ENCODE results near the gene PLPP6. TPM values are rescaled to one million over a fixed set of nuclear protein-coding genes. Genes with fewer than 3 reads are reported as not detected.

Gene PLPP6
- total RNA-seq, 1 experiment from 2014 or later = 1.4 TPM

DNA sequence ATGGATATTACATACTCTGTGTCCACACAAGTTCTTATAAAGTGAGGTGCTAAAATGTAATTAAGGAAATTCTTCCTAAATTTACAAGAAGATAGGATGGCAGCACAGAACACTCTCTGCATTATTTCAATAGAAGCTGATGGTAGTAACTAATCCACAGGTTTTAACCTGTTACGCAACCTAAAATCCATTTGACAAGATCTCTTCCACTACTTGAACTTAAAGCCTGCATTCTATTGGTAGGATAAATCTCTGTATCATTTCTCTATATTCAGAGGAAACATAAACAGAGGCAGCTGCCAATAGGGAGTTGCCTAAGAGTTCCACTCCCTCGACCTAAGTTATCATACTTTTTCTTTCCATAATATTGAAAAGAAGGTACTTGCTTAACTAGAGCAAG, 38.8 kb downstream of the PLPP6 start:
- H3K9me3 ChIP-seq (replicated peaks) = no peaks in the 10 kb centered on the region
- peaks cover 21% of the 10 kb centered on the region; the same call in 1 of the 2 replicates for H3K36me3 ChIP-seq
- H3K27ac ChIP-seq = no peak overlapping the region
- no peaks in the 10 kb centered on the region for H3K27me3 ChIP-seq
- no peak for DNase-seq
- no peak overlapping the region for H3K4me3 ChIP-seq
- H3K4me1 ChIP-seq = no peaks in the 10 kb centered on the region

- H3K4me1 ChIP-seq = no peaks in the 10 kb centered on the region
- peaks cover 21% of the 10 kb centered on the region; the same call in 1 of the 2 replicates for H3K36me3 ChIP-seq
- no peak overlapping the region for H3K27ac ChIP-seq
- no peaks in the 10 kb centered on the region for H3K9me3 ChIP-seq (replicated peaks)
- no peaks in the 10 kb centered on the region for H3K27me3 ChIP-seq
- DNase-seq = no peak
- H3K4me3 ChIP-seq = no peak overlapping the region
These were observed 39.4 kb downstream of the PLPP6 start for GRCh38 chr9:4701526-4701925.

GRCh38 chr9:4704129-4704528, 42.0 kb downstream of the PLPP6 start:
- Histone ChIP-seq H3K4me3 (no peak overlapping the region), H3K36me3 (peaks cover 16% of the 10 kb centered on the region), H3K4me1 (no peaks in the 10 kb centered on the region), H3K9me3 (replicated peaks) (no peaks in the 10 kb centered on the region), H3K27me3 (no peaks in the 10 kb centered on the region), H3K27ac (no peak overlapping the region)
- no peak for DNase-seq

DNA sequence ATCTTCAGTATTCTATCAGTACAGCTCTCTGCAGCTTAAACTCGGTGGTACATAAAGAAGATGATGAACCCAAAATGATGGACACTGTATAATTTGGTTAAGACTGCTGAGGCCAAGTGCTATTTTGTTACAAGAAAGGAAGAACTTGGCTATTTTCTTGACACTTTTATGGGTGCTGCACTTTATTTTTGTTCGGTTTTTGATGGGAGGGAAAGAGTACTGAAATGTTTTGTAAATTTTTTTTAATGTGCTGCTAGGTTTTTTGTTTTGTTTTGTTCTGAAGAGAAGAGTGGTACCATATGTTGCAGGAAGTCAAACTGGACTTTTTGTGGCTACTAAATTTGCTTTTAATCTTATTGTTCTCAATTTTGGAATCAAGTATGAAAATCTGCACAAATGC, 43.9 kb downstream of the PLPP6 start:
- DNase-seq = no peak
- Histone ChIP-seq H3K9me3 (replicated peaks) (no peaks in the 10 kb centered on the region), H3K4me3 (no peak overlapping the region), H3K4me1 (no peaks in the 10 kb centered on the region), H3K36me3 (peaks cover 15% of the 10 kb centered on the region), H3K27ac (no peak overlapping the region), H3K27me3 (no peaks in the 10 kb centered on the region)

DNA sequence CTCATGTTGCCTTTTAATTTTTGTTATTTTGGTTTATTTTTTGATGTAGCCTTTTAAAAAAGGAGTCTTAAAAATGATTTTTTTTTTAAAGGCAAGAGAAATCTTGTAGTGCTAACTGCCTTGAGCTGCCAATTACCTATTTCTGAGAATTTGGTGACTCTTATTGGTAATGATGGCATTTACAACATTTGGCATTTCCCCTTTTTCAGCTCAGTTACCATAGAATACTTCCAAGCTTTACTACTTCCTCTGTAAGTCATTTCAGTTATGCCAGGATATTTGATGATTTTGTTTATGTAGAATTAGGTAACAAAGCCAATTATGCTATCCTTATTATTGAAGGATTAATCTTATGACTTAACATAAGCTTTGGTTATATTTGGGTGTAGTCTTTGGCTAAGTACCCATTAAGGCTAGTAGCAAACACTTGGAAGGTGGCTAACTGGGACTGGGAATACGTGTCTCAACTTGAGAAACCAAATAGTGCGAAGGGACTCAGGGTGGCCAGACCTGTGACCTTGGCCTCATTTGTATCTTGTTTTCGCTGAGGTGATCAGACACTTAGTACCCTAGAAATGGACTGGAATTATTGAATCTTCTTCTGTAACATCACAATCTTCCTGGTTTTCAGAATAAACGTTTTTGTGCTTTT, 45.0 kb downstream of the PLPP6 start:
- H3K36me3 ChIP-seq = peaks cover 10% of the 10 kb centered on the region
- no peak for DNase-seq
- H3K9me3 ChIP-seq (replicated peaks) = no peaks in the 10 kb centered on the region
- no peak overlapping the region for H3K4me3 ChIP-seq
- H3K4me1 ChIP-seq = no peaks in the 10 kb centered on the region
- H3K27ac ChIP-seq = no peak overlapping the region
- no peaks in the 10 kb centered on the region for H3K27me3 ChIP-seq

DNA sequence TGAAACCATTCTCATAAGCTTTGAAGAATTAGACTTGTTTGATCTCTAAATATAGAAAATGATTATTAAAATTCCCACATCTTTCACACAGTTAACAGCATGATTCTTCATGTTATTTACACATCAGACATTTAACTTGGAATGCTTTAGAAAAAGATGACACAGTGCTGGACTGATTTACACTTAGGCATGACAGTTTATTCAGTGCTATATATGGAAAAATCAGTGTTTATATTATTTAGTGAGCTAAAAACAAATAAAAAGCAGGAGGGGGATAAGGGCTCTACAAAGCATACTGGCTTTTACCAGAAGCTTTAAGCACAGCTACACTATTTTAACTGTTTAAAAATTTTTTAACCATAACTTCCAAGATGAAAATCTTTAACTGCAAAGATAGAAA, 47.3 kb downstream of the PLPP6 start:
- no peak overlapping the region for H3K4me3 ChIP-seq
- H3K4me1 ChIP-seq = no peaks in the 10 kb centered on the region
- H3K9me3 ChIP-seq (replicated peaks) = no peaks in the 10 kb centered on the region
- peaks cover 7% of the 10 kb centered on the region for H3K36me3 ChIP-seq
- no peak overlapping the region for H3K27ac ChIP-seq
- no peaks in the 10 kb centered on the region for H3K27me3 ChIP-seq
- no peak for DNase-seq

DNA sequence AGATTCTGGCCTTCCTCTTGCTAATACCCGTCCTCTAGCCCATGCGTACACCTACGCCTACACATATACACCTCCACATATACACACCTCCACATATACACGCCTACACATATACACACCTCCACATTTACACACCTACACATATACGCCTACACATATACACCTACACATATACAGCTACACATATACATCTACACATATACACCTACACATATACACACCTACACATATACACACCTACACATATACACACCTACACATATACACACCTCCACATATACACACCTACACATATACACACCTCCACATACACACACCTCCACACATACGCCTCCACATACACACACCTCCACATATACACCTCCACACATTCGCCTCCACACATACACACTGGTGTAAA, 51.8 kb downstream of the PLPP6 start:
- H3K36me3 ChIP-seq = peaks cover 6% of the 10 kb centered on the region; the same call in 1 of the 2 replicates

DNA sequence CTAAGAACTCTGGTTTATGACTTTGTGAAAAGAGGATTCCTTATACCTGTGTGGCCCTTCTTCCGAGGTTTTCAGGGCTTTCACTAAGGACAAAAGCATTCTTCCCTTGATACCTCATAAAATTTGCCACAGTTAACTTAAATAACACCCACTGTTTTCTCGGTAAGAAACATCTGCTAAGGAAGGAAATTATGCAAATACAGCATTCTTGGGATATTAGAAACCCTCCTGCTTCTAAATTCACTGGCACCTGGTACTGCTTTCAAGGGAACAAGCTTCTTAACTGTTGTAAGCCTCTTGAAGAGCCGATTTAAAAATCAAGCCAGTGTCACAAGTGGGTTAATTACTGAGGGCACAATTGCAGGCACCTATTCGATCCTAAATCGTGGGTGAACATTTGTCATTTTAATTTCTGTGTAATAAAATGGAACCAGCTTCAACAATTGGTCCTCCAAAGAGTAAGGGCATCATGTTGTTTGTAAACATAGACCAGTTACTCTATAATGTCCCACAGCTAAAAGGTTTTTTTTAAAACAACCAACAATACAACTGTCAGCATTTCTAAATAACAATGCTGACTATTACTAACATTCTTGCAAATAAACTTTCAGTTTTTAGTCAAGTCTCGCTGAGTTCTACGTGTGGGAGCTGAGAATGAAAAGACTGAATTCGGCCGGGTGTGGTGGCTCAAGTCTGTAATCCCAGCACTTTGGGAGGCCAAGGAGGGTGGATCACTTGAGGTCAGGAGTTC, 52.3 kb downstream of the PLPP6 start:
- Histone ChIP-seq H3K36me3 (peaks cover 4% of the 10 kb centered on the region; the same call in 1 of the 2 replicates), H3K27ac (no peak overlapping the region), H3K4me1 (no peaks in the 10 kb centered on the region), H3K9me3 (replicated peaks) (no peaks in the 10 kb centered on the region), H3K4me3 (no peak overlapping the region), H3K27me3 (no peaks in the 10 kb centered on the region)
- no peak for DNase-seq

More for the DNA sequence above, 51.8 kb downstream of the PLPP6 start:
- no peaks in the 10 kb centered on the region for H3K9me3 ChIP-seq (replicated peaks)
- DNase-seq = no peak
- no peak overlapping the region for H3K4me3 ChIP-seq
- H3K4me1 ChIP-seq = no peaks in the 10 kb centered on the region
- no peak overlapping the region for H3K27ac ChIP-seq
- no peaks in the 10 kb centered on the region for H3K27me3 ChIP-seq

Other genes starting within 250 kb of the PLPP6 start
- not detected in 2 replicates for gene SLC1A1, start 171.8 kb upstream of the PLPP6 start, total RNA-seq (2014; rRNA removed; shearing (Covaris generic))
- 0.28 TPM in 1 of 2 replicates, not detected in the other for gene SPATA6L, start 4.2 kb downstream of the PLPP6 start, total RNA-seq (2014; rRNA removed; shearing (Covaris generic))
- 9.9 and 12.6 TPM in 2 replicates for gene CDC37L1, start 17.3 kb downstream of the PLPP6 start, total RNA-seq (2014; rRNA removed; shearing (Covaris generic))
- gene AK3, start 78.9 kb downstream of the PLPP6 start, total RNA-seq (2014; rRNA removed; shearing (Covaris generic)) = 41.0 and 42.2 TPM in 2 replicates
- gene RCL1, start 130.7 kb downstream of the PLPP6 start, total RNA-seq (2014; rRNA removed; shearing (Covaris generic)) = 23.9 and 27.0 TPM in 2 replicates